ENCODE measurements around the gene SOX1.

SOX1 gene

GRCh38 chr13:112059457-112060281, 7.3 kb upstream of the SOX1 start:
- DNase-seq = no peak

- no peak for DNase-seq
Measured at GRCh38 chr13:112060282-112060830, 6.6 kb upstream of the SOX1 start.

- no peak for DNase-seq
Measured at GRCh38 chr13:112060899-112061366, 6.0 kb upstream of the SOX1 start.

GRCh38 chr13:112061367-112062061, 5.4 kb upstream of the SOX1 start:
- DNase-seq = no peak

DNA sequence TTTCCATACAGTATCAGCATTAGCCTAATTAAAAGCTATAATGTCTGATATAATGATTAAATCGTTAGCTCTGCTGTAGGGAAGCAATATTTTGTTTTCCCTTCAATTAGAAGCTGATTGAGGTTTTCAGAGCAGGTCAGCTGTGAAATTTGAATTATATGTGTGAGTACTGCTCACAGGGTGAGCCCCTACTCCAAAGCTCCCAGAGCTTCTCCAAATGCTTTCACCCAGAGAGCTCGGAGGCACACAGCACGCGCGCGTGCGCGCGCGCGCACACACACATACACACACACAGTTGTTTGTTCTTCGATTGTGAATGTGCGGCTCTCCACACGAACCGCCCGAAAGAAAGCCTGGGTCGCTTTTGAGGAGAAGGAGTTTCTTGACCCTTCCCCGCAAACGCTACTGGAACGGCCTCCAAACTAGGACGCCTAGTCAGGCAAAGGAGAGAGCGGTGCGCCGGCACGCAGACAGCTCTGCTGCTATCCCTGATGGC, 4.8 kb upstream of the SOX1 start:
- DNase-seq = no peak

DNA sequence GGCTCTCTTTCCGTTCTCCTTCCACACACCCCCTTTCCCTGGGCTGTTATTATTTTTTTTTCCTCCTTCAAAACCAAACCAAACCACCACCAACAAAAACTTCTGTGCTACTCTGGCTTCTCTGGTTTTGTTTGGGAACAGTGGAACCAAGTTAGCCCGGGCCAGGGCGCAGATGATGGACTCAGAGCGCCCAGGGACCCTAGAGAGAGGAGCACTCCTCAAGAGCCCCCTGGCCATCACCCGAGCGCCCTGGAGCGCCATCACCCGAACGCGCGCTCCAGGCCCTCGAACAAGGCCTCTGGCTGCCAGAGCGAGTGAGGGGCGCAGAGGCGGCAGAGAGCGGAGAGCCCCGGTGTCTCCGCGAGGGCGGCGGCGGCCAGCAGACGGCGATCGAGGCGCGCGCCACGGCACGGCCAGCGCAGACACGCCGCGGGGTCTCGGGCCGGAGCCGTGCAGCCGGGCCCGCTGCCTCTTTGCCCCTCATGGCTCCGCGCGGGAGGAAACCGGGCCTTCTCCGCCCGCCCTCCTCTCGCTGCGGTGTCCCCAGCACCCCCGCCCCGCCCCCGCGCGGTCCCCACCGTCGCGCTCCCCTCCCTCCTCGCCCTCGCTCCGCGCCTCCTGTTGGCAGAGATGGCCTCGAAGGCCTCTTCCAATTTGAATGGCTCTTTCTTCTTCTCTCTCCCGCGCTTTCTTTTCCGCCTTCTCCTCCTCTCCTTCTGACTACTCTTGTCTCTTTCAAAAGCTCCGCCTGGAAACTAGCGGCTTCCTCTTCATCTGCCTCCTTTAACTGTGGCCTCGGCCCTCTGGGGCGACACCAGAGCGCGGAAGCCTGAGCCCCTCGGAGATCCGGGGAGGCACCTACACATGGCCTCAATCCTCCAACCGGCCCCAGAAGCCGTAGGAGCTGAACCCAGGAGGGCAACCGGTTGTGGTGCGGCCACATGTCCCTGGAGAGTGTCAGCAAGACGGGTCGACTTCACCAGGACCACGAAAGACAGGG, 4.1 kb upstream of the SOX1 start:
- no peak for DNase-seq

GRCh38 chr13:112063807-112064206, 3.1 kb upstream of the SOX1 start:
- no peak for DNase-seq

- no peak for DNase-seq
Measured at GRCh38 chr13:112064222-112064621, 2.7 kb upstream of the SOX1 start.

- DNase-seq = no peak
Measured at GRCh38 chr13:112065521-112065866, 1.5 kb upstream of the SOX1 start.

DNA sequence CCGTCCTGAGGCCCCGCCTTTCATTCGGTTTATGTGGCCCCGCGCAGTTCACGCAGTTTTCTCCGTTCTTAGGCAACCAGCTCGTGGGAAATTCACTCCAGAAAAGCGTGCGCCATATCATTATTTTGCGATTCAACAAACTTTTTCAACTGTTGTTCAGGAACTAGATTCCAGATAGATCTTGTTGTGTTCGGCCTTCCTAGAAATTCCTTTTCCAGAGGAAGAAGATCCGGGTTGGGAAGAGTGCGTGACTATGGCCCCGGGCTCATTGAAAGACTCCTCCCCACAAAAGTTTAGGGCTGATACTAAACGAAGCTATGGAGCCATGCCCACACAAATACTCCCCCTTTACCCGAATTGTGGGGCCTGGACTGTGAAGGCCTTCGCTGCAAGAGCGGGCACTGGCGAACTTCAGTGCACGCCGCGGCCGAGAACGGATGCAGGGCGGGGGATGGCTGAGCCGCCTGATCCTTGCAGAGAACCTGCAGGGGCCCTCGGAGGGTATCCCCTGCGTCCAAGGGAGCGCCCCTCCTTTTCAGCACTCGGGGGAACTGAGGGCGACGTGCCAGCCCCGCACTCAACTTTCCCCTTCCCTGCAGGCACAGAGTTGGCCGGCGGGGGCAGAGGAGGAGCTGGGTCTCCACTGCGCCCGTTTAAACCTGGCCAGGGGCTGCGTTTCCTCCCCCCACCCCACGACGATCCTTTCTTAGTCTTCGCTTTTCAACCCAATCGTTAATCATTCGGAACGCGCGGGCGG, 904 bp upstream of the SOX1 start:
- no peak for DNase-seq

DNA sequence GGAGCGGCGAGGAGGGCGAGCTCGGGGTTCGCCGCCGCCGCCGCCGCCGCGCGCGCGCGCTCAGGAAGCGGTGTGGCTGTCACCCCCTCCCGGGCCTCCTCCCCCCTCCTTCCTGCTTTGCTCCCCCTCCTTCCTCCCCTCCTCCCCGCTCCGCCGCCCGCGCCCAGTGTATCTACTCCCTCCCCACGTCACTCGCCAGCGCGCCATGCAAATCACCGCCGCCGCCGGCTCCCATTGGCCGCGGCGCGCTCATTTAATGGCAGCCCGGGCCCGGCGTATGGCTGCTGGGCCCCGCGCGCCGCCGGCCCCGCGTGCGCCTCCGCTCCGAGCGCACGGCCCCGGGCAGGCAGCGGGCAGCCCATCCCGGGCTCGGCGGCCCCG, 335 bp upstream of the SOX1 start:
- DNase-seq = no peak

DNA sequence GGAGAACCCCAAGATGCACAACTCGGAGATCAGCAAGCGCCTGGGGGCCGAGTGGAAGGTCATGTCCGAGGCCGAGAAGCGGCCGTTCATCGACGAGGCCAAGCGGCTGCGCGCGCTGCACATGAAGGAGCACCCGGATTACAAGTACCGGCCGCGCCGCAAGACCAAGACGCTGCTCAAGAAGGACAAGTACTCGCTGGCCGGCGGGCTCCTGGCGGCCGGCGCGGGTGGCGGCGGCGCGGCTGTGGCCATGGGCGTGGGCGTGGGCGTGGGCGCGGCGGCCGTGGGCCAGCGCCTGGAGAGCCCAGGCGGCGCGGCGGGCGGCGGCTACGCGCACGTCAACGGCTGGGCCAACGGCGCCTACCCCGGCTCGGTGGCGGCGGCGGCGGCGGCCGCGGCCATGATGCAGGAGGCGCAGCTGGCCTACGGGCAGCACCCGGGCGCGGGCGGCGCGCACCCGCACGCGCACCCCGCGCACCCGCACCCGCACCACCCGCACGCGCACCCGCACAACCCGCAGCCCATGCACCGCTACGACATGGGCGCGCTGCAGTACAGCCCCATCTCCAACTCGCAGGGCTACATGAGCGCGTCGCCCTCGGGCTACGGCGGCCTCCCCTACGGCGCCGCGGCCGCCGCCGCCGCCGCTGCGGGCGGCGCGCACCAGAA, 1.1 kb downstream of the SOX1 start:
- DNase-seq = no peak

DNA sequence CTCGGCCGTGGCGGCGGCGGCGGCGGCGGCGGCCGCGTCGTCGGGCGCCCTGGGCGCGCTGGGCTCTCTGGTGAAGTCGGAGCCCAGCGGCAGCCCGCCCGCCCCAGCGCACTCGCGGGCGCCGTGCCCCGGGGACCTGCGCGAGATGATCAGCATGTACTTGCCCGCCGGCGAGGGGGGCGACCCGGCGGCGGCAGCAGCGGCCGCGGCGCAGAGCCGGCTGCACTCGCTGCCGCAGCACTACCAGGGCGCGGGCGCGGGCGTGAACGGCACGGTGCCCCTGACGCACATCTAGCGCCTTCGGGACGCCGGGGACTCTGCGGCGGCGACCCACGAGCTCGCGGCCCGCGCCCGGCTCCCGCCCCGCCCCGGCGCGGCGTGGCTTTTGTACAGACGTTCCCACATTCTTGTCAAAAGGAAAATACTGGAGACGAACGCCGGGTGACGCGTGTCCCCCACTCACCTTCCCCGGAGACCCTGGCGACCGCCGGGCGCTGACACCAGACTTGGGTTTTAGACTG, 1.7 kb downstream of the SOX1 start:
- DNase-seq = no peak

DNA sequence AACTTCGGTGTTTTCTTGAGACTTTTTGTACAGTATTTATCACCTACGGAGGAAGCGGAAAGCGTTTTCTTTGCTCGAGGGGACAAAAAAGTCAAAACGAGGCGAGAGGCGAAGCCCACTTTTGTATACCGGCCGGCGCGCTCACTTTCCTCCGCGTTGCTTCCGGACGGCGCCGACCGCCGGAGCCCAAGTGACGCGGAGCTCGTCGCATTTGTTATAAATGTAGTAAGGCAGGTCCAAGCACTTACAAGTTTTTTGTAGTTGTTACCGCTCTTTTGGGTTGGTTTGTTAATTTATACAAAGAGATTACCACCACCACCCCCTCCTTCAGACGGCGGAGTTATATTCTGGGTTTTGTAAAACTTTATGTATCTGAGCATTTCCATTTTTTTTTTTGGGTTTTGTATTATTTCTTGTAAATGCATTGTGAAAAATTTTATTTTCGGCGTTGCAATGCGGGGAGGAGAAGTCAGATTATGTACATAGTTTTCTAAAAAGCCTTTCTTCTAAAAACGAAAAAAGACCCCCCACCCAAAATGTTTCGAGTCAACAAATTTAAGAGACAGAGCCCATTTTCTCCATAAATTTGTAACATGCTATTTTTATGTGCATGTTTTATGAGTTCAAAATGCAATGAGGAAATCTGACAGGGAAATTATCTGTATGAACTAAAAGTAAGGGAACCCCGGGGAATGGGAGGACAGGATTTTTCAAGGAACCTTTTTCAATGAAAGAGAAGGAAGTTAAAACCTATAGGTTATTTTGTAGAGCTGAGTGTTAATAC, 2.3 kb downstream of the SOX1 start:
- no peak for DNase-seq

GRCh38 chr13:112069845-112070251, 2.9 kb downstream of the SOX1 start:
- no peak for DNase-seq

DNA sequence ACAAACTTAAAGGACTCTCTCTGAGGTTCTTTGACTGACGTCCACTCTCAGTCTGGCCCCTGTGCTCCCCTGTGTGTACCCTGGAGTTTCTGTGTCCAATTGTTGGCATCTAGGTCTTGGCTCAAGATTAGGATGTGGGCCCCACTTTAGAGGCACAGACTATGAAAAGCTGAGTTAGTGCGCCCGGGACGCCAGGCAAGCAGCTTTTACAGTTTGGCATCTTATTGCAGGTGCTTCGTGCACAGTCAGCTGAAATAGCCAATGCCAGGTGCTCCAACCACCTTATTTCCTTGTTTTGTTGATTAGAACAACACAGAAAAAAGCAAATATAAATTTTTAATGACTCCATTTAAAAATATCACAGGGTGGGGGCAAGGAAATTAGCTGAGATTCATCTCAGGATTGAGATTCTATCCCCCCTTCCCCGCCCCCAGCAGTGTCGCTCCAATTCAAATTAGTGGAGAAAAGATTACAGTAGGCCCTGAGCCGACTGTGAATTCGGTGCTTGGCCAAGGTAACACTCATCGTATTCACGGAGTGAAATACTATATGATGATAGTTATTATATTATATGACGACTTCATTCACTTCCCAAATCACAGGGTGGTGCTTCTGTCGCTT, 4.3 kb downstream of the SOX1 start:
- DNase-seq = no peak

GRCh38 chr13:112071723-112072533, 5.0 kb downstream of the SOX1 start:
- DNase-seq = no peak

DNA sequence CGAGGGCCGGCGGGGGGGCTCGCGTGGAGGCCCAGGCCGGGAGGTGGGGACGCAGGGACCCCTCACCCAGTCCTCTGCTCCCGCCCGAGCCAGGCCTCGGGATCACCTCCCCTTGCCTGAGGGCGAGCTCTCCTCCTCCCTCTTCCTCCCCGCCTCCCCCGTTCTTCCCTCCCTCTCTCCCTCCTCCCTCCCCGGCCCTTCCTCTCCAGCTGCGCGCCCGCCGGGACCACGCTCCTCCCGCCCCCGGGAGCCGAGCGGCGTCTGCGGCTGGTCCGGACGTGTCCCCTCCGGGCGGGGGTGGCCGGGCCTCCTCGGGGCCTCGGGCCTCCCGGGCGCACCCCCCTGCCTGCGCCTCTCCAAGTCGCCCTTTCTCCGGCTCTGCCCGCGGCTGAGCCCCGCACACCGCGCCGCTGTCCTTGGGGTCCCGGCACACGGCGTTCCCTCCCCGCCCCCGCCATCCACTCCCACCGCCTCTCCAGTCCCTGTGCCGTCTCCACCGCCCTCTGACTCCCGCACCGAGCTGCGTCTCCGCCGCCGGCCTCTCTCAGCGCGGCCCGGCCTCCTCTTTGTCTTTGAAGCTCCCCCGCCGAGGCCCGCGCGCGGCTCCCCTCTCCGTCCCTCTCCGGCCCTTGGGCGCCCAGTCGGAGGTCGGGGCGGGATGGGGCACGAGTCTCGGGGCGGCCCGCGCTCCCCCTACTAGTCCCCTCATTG, 5.7 kb downstream of the SOX1 start:
- DNase-seq = no peak
